Measurements from ENCODE around the gene MTCP1.
A peak's percentile ranks its signal among the peaks of the same experiment; 100 is the strongest.

The MTCP1 gene

DNA sequence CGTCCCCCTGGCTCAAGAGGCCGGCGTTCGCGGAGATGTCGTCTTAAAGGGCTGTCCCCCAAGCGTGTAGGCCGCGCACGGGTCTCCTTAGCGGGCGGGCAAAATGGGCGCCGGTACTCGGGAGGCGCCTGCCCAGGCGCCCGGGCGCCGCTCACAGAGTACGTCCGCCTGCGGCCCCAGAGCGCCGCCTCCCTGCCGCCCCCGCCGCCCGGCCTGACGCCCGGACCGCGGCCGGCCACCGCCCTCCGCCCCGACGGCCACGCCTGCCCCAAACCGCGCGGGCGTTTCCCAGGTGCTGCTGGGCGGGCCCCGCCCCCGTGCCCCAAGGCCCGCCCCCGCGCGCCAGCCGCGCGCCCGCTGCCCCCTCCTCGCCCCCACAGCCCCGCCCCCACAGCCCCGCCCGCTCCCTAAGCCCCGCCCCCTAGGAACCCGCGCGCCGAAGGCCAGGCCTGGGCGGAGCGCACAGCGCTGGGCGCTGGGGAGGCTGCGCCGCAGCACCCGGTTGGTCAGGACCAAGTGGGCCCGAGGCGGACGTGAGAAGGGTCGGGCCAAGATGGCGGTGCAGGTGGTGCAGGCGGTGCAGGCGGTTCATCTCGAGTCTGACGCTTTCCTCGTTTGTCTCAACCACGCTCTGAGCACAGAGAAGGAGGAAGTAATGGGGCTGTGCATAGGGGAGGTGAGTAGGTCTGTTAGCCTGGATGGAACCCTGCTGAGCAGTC is at the start of gene MTCP1, which contains the start of the genes BRCC3 and CMC4:
Gene MTCP1 (minus strand): TSS at position 162 of the 719 bp plus-strand sequence. CDS start 5,126 bp downstream, outside the sequence.
Gene BRCC3 (plus strand): TSS at position 534 of the 719 bp plus-strand sequence. CDS start 20 bp downstream, at position 554.
Gene CMC4 (minus strand): TSS at position 162 of the 719 bp plus-strand sequence. CDS start 7,113 bp downstream, outside the sequence.
- DNase-seq: peak; percentile 83
- in situ Hi-C loops (cut with MboI; ENCODE audit: low pct_unique_long_range_greater_than_20kb, low sequenced_read_pairs): no loop called here

DNA sequence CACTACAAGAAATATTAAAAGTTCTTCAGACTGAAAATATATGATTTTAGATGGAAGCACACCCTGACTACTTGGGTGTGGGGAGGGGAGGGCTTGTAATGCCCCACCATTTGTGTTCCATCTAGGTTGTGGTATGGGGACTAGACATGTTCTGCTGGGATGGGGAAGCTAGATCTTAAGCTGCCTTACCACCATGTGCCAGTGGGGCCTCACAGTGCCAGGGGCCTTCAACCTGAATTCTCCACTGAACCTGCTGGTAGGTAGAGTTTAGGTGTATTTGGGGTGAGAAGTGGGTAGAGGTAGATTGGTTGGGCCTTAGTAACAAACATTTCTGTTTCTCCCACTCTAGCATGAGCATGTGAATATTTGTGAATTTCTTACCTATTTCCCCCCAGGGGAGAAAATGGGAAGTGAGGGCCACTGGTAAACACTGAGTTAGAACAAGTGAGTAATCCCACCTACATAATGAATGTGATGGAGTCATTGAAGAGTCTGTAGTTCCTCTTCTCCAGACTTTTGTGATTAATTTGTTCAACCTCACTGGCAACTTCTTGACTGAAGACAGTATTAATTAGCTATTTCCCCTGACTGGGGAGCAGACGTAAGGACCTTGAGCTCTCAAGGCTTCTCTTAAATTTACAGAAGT is 44.4 kb upstream of the MTCP1 start:
- no peak for DNase-seq
- in situ Hi-C loops (cut with MboI; ENCODE audit: low pct_unique_long_range_greater_than_20kb, low sequenced_read_pairs): no loop called here

GRCh38 chrX:155113097-155113496 is 42.2 kb upstream of the MTCP1 start:
- in situ Hi-C loops (cut with MboI; ENCODE audit: low pct_unique_long_range_greater_than_20kb, low sequenced_read_pairs): no loop called here
- DNase-seq: no peak

GRCh38 chrX:155112171-155112570 is 41.2 kb upstream of the MTCP1 start:
- DNase-seq: no peak
- in situ Hi-C loops (cut with MboI; ENCODE audit: low pct_unique_long_range_greater_than_20kb, low sequenced_read_pairs): no loop called here

- in situ Hi-C loops (cut with MboI; ENCODE audit: low pct_unique_long_range_greater_than_20kb, low sequenced_read_pairs): no loop called here
- no peak for DNase-seq
Measured at GRCh38 chrX:155108427-155108826, 37.5 kb upstream of the MTCP1 start.

DNA sequence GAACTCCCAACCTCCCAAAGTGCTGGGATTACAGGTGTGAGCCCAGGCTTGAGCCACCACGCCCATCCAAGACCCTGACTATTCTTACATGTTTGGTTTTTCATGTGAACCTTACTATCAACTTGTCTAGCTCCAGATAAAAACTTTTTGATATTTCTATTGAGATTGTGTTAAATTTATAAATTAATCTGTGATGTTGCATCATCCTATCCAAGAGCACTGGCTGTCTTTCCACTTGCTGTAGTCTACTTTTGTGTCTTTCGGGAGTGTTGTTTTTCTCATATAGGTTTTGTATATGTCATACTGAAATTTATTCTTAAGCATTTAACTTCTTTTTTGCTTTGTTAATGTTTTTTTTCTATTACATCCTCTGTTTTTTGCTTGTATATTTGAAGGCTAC is 35.0 kb upstream of the MTCP1 start:
- DNase-seq: no peak
- in situ Hi-C loops (cut with MboI; ENCODE audit: low pct_unique_long_range_greater_than_20kb, low sequenced_read_pairs): no loop called here

GRCh38 chrX:155094468-155095061 is 23.6 kb upstream of the MTCP1 start:
- in situ Hi-C loops (cut with MboI; ENCODE audit: low pct_unique_long_range_greater_than_20kb, low sequenced_read_pairs): no loop called here
- peak; percentile 65 for DNase-seq

- in situ Hi-C loops (cut with MboI; ENCODE audit: low pct_unique_long_range_greater_than_20kb, low sequenced_read_pairs): no loop called here
- DNase-seq: no peak
Measured at GRCh38 chrX:155086961-155087735, 16.2 kb upstream of the MTCP1 start.

GRCh38 chrX:155086202-155086840 is 15.4 kb upstream of the MTCP1 start:
- in situ Hi-C loops (cut with MboI; ENCODE audit: low pct_unique_long_range_greater_than_20kb, low sequenced_read_pairs): no loop called here
- peak; percentile 35 for DNase-seq

GRCh38 chrX:155071694-155072280 is 851 bp upstream of the MTCP1 start:
- in situ Hi-C loops (cut with MboI; ENCODE audit: low pct_unique_long_range_greater_than_20kb, low sequenced_read_pairs): no loop called here
- no peak for DNase-seq

- no peak for DNase-seq
- in situ Hi-C loops (cut with MboI; ENCODE audit: low pct_unique_long_range_greater_than_20kb, low sequenced_read_pairs): no loop called here
Measured at GRCh38 chrX:155070663-155070974, 317 bp downstream of the MTCP1 start.

- in situ Hi-C loops (cut with MboI; ENCODE audit: low pct_unique_long_range_greater_than_20kb, low sequenced_read_pairs): no loop called here
- DNase-seq: peak; percentile 49
Measured at GRCh38 chrX:155070038-155070437, 898 bp downstream of the MTCP1 start.

- in situ Hi-C loops (cut with MboI; ENCODE audit: low pct_unique_long_range_greater_than_20kb, low sequenced_read_pairs): no loop called here
- DNase-seq: no peak
Measured at GRCh38 chrX:155069414-155069813, 1.5 kb downstream of the MTCP1 start.

GRCh38 chrX:155068165-155068564 is 2.8 kb downstream of the MTCP1 start:
- no peak for DNase-seq

GRCh38 chrX:155065035-155065734 is 5.8 kb downstream of the MTCP1 start:
- no peak for DNase-seq
- in situ Hi-C loops (cut with MboI; ENCODE audit: low pct_unique_long_range_greater_than_20kb, low sequenced_read_pairs): no loop called here

More at GRCh38 chrX:155068165-155068564, 2.8 kb downstream of the MTCP1 start:
- in situ Hi-C loops (cut with MboI; ENCODE audit: low pct_unique_long_range_greater_than_20kb, low sequenced_read_pairs): no loop called here

- no peak for DNase-seq
- in situ Hi-C loops (cut with MboI; ENCODE audit: low pct_unique_long_range_greater_than_20kb, low sequenced_read_pairs): no loop called here
Measured at GRCh38 chrX:155061760-155062159, 9.2 kb downstream of the MTCP1 start.

GRCh38 chrX:155056877-155057792 is 13.8 kb downstream of the MTCP1 start:
- DNase-seq: peak; percentile 85
- in situ Hi-C loops (cut with MboI; ENCODE audit: low pct_unique_long_range_greater_than_20kb, low sequenced_read_pairs): no loop called here

Measured in KBM-7 (cell line).